NCI-H1092 (cell line): Measurements from ENCODE around the gene GADD45G.

Experiments used
- DNase-seq: peaks from one replicate; lab custom pipeline; 2025; lab: John Stamatoyannopoulos, UW

GADD45G gene

GRCh38 chr9:89604729-89605464 lies at the start of gene GADD45G:
TSS of gene GADD45G (plus strand) at chr9:89605012. CDS start at chr9:89605122, 110 bp downstream.
- DNase-seq, result peak; percentile 95

GRCh38 chr9:89555036-89555415 lies 49.8 kb upstream of the GADD45G start:
- DNase-seq, result no peak

GRCh38 chr9:89555451-89556375 lies 49.1 kb upstream of the GADD45G start:
- no peak for DNase-seq

GRCh38 chr9:89558196-89558899 lies 46.5 kb upstream of the GADD45G start:
- DNase-seq, result no peak

GRCh38 chr9:89558948-89559347 lies 45.9 kb upstream of the GADD45G start:
- no peak for DNase-seq

- DNase-seq, result no peak
Measured at GRCh38 chr9:89562186-89562814, 42.5 kb upstream of the GADD45G start.

GRCh38 chr9:89563571-89564345 lies 41.1 kb upstream of the GADD45G start:
- DNase-seq, result no peak

- no peak for DNase-seq
Measured at GRCh38 chr9:89564346-89564878, 40.4 kb upstream of the GADD45G start.

- DNase-seq, result no peak
Measured at GRCh38 chr9:89567649-89568048, 37.2 kb upstream of the GADD45G start.

- no peak for DNase-seq
Measured at GRCh38 chr9:89574309-89574708, 30.5 kb upstream of the GADD45G start.

GRCh38 chr9:89576404-89576839 lies 28.4 kb upstream of the GADD45G start:
- DNase-seq, result no peak

- no peak for DNase-seq
Measured at GRCh38 chr9:89577363-89577762, 27.4 kb upstream of the GADD45G start.

GRCh38 chr9:89579741-89580385 lies 24.9 kb upstream of the GADD45G start:
- DNase-seq, result no peak

- no peak for DNase-seq
Measured at GRCh38 chr9:89586311-89586710, 18.5 kb upstream of the GADD45G start.

GRCh38 chr9:89588271-89588879 lies 16.4 kb upstream of the GADD45G start:
- no peak for DNase-seq

- DNase-seq, result no peak
Measured at GRCh38 chr9:89590415-89590814, 14.4 kb upstream of the GADD45G start.

- no peak for DNase-seq
Measured at GRCh38 chr9:89591274-89592212, 13.3 kb upstream of the GADD45G start.

- no peak for DNase-seq
Measured at GRCh38 chr9:89592213-89592815, 12.5 kb upstream of the GADD45G start.
